Cardiac muscle cell (in vitro differentiated cells and primary cell): ENCODE data around the gene PTN. TPM values are rescaled to one million over a fixed set of nuclear protein-coding genes. Genes with fewer than 3 reads are reported as not detected.

ENCODE experiments used
- DNase-seq, 2 donors: peaks; one replicate each; pipeline versions ENCODE4 v3.0.0 to v3.0.0-alpha.2; 2010 to 2017; ENCODE audit warnings: low read depth in 1 of 2, low spot score in 1 of 2
- H3K27ac ChIP-seq: fragments of 200-600 bp; sonication (generic); 2 replicates; pipeline ENCODE4 v1.5.1; 2016
- H3K27me3 ChIP-seq: fragments of 200-600 bp; sonication (generic); 2 replicates; pipeline ENCODE4 v1.6.0; 2016; ENCODE audit warnings: control low read depth
- H3K36me3 ChIP-seq: fragments of 200-600 bp; sonication (generic); 2 replicates; pipeline ENCODE4 v1.5.1; 2016; ENCODE audit warnings: control low read depth
- H3K4me1 ChIP-seq: fragments of 200-600 bp; sonication (generic); 2 replicates; pipeline ENCODE4 v1.8.1; 2017; ENCODE audit warnings: low read depth, mild to moderate bottlenecking, mixed run types
- H3K4me3 ChIP-seq: fragments of 200-600 bp; sonication (generic); 2 replicates; pipeline ENCODE4 v1.5.1; 2016; ENCODE audit warnings: mild to moderate bottlenecking
- H3K9me3 ChIP-seq: fragments of 200-600 bp; sonication (generic); 2 replicates; pipeline ENCODE4 v1.5.1; 2017; ENCODE audit warnings: low read depth, mild to moderate bottlenecking, control low read depth
- polyA plus RNA-seq: library from polyadenylated mRNA; unstranded; fragments of >200 nt; fragmentation: Nextera tagmentation; extraction: Ambion mirVana; gene quantifications from 2 replicates; pipeline ENCODE4 v1.2.1, GENCODE V29; 2016
- total RNA-seq: library from RNA; depleted of rRNA; stranded (reverse); fragments of >200 nt; gene quantifications from 2 replicates; pipeline ENCODE4 v1.2.3, GENCODE V29; 2016
- TF ChIP-seq, protein P1 (sequence below): IDR thresholded peaks from 2 replicates; pipeline ENCODE4 v1.5.1; 2012; ENCODE audit warnings: low read depth, mild to moderate bottlenecking, low read length

Gene PTN, protein sequence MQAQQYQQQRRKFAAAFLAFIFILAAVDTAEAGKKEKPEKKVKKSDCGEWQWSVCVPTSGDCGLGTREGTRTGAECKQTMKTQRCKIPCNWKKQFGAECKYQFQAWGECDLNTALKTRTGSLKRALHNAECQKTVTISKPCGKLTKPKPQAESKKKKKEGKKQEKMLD
- total RNA-seq (82.1 and 183 TPM in 2 replicates), polyA plus RNA-seq (68.5 and 125 TPM in 2 replicates)

DNA sequence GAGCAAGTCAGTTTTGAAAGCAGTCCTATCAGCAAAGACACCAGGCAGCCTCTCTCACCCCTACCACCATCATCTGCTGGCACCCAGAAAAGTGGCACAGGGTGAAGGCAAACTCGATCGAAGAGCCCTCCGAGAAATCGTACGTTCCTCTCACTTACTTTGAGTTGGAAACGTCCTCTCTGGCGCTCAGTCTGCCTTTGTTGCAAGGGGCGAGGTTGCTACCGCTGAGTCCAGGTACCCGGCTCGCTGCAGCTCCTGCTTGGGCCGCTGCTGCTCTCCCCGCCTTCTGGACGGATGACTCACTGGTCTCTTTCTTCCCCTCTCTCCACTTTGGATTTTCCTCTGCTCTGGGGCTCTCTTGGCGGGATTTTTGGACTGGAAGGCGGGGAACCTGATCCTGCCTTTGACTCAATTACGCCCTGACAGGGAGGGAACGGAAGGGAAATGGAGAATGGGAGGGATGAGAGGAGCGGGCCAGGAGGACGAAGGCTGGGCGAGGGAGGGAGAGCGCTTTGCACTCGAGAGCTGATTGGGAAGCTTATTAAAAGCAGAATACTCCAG, at the start of gene PTN:
Gene PTN, minus strand, starts transcription at position 453 of the 561 bp plus-strand sequence. CDS start 88,760 bp downstream, outside the sequence.
- Histone ChIP-seq H3K27ac (peak within 1 kb of the TSS; percentile 71), H3K36me3 (no peaks in the 10 kb centered on the region), H3K4me3 (peak within 1 kb of the TSS; percentile 44), H3K9me3 (no peaks in the 10 kb centered on the region), H3K27me3 (no peaks in the 10 kb centered on the region), H3K4me1 (peaks cover 20% of the 10 kb centered on the region)
- DNase-seq, result peak; percentile 53 to 69
- TF ChIP-seq, protein P1, sequence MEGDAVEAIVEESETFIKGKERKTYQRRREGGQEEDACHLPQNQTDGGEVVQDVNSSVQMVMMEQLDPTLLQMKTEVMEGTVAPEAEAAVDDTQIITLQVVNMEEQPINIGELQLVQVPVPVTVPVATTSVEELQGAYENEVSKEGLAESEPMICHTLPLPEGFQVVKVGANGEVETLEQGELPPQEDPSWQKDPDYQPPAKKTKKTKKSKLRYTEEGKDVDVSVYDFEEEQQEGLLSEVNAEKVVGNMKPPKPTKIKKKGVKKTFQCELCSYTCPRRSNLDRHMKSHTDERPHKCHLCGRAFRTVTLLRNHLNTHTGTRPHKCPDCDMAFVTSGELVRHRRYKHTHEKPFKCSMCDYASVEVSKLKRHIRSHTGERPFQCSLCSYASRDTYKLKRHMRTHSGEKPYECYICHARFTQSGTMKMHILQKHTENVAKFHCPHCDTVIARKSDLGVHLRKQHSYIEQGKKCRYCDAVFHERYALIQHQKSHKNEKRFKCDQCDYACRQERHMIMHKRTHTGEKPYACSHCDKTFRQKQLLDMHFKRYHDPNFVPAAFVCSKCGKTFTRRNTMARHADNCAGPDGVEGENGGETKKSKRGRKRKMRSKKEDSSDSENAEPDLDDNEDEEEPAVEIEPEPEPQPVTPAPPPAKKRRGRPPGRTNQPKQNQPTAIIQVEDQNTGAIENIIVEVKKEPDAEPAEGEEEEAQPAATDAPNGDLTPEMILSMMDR, result no peak

DNA sequence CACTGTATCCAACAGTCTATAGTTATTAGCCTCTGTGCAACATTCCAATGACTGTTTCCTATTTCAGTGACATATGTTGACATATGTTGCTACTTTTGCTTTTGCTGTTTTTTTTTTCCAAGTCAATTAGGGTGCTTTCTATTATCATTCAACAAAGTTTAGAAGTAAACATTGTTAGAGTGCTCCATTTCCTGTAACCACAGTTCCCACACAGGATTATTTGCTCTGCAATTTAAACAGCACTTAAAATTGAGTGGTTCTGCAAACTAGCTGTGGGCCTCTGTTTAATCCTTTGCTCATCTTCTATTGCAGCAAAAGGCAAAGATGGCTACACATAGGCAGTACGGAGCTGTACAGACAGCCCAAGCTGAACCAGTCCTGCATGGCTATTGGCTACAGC, 46.5 kb upstream of the PTN start:
- TF ChIP-seq, protein P1, result no peak
- DNase-seq, result no peak
- H3K9me3 ChIP-seq, result no peaks in the 10 kb centered on the region

DNA sequence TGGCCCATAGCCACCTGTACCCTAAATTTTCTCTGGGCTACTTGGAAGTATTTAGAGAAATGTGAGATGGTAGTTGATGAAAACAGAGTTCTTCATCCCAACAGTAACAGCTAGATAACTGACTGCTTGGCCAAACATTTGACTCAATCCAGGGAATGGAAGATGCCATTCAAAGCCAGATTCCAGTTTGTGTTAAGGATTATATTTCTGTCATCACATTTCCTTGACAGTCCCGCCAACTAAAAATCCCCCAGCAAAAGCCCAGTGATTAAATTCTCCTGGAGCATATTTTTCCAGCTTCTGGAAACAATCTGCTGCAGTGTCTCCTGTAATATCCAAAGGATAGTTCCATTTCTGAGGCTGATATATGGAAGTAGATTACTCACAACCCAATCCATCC, 45.4 kb upstream of the PTN start:
- no peaks in the 10 kb centered on the region for H3K9me3 ChIP-seq
- no peak overlapping the region for H3K4me3 ChIP-seq
- no peaks in the 10 kb centered on the region for H3K27me3 ChIP-seq
- H3K4me1 ChIP-seq, result no peaks in the 10 kb centered on the region
- peak overlapping the region; percentile 26 for H3K27ac ChIP-seq
- TF ChIP-seq, protein P1, result no peak
- DNase-seq, result no peak
- H3K36me3 ChIP-seq, result peaks cover 3% of the 10 kb centered on the region

More for the DNA sequence above, 46.5 kb upstream of the PTN start:
- H3K27ac ChIP-seq, result peak overlapping the region; percentile 8
- H3K36me3 ChIP-seq, result peaks cover 3% of the 10 kb centered on the region
- no peak overlapping the region for H3K4me3 ChIP-seq
- H3K27me3 ChIP-seq, result no peaks in the 10 kb centered on the region
- H3K4me1 ChIP-seq, result no peaks in the 10 kb centered on the region

DNA sequence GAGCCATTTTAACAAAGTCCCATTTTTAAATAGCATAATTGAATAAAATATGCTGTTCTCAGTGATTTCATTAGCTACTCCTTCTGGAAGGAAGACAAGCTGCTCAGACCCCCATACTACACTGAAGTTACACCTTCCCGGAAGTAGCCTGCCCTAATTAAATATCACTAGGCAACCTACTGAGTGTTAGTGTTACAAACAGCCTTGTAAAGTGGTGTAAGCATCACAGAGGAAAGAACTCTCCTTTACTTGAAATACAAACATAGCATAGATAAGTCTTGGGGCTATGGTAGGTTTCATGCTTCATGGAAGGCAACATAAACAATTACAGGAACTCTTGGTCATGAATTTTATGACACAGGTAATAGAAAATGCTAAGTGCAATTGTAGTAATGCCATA, 43.4 kb upstream of the PTN start:
- no peaks in the 10 kb centered on the region for H3K4me1 ChIP-seq
- H3K27ac ChIP-seq, result peak overlapping the region; percentile 6
- H3K9me3 ChIP-seq, result no peaks in the 10 kb centered on the region
- no peak overlapping the region for H3K4me3 ChIP-seq
- no peaks in the 10 kb centered on the region for H3K27me3 ChIP-seq
- TF ChIP-seq, protein P1, result no peak
- peaks cover 3% of the 10 kb centered on the region for H3K36me3 ChIP-seq
- DNase-seq, result no peak

DNA sequence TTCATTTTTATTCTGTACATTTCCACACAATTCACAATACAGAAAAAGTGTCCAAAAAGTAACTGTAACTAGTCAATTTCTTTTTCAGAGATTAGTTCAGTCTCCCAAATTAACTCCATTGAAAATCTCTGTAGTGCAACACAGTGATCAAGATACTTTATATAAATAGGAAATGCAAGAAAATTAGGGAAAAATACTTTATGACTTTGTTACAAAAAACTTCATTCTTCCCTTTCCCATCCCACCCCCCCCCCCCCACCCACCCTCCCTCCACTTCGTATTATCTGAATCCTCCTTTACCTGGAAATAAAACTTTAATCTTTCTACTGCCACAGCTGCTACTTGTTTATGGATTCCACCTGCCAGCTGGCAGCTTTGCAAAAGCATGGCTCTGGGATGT, 37.5 kb upstream of the PTN start:
- Histone ChIP-seq H3K4me1 (peaks cover 8% of the 10 kb centered on the region), H3K36me3 (no peaks in the 10 kb centered on the region)
- TF ChIP-seq, protein P1, result no peak

More for the DNA sequence above, 37.5 kb upstream of the PTN start:
- Histone ChIP-seq H3K9me3 (no peaks in the 10 kb centered on the region), H3K27ac (no peak overlapping the region), H3K4me3 (no peak overlapping the region), H3K27me3 (no peaks in the 10 kb centered on the region)
- DNase-seq, result no peak
